Endothelial cell (in vitro differentiated cells): ENCODE data around the gene NLGN1. TPM values are rescaled to one million over a fixed set of nuclear protein-coding genes. Genes with fewer than 3 reads are reported as not detected.

Experiments
- DNase-seq: peaks from one replicate; pipeline ENCODE4 v3.0.0; 2021; ENCODE audit warnings: low spot score
- H3K27ac Mint-ChIP-seq: one replicate; pipeline ENCODE4 v1.8.0; 2021; ENCODE audit warnings: mixed read lengths, inconsistent platforms; ENCODE audit not compliant: unreplicated experiment
- H3K27me3 Mint-ChIP-seq: one replicate; pipeline ENCODE4 v1.8.0; 2021; ENCODE audit warnings: mild to moderate bottlenecking, moderate library complexity, mixed read lengths, inconsistent platforms; ENCODE audit not compliant: unreplicated experiment
- H3K36me3 Mint-ChIP-seq: one replicate; pipeline ENCODE4 v1.8.0; 2021; ENCODE audit warnings: mild to moderate bottlenecking, low read depth, mixed read lengths, inconsistent platforms; ENCODE audit not compliant: unreplicated experiment
- H3K4me1 Mint-ChIP-seq: one replicate; pipeline ENCODE4 v1.8.0; 2021; ENCODE audit warnings: mild to moderate bottlenecking, mixed read lengths, inconsistent platforms; ENCODE audit not compliant: unreplicated experiment
- H3K4me3 Mint-ChIP-seq: one replicate; pipeline ENCODE4 v1.8.0; 2021; ENCODE audit warnings: mild to moderate bottlenecking, mixed read lengths, inconsistent platforms; ENCODE audit not compliant: unreplicated experiment
- H3K9me3 Mint-ChIP-seq: one replicate; pipeline ENCODE4 v1.8.0; 2021; ENCODE audit warnings: mixed read lengths, inconsistent platforms; ENCODE audit not compliant: unreplicated experiment
- total RNA-seq: library from RNA; stranded (reverse); fragmentation: NEBNext Ultra II Directional; extraction: Animal tissue kit (Norgen Biotek cat#: 25700); gene quantifications from one replicate; pipeline ENCODE4 v1.2.1, GENCODE V29; 2021; ENCODE audit not compliant: unreplicated experiment
- TF ChIP-seq, protein P1 (sequence below): fragments of 200-600 bp; sonication (generic); IDR thresholded peaks from one replicate; pipeline ENCODE4 v1.5.0; 2021; ENCODE audit warnings: antibody characterized with exemption; ENCODE audit not compliant: unreplicated experiment

The NLGN1 gene
- total RNA-seq, 1 donor from 2014 or later, result 27.6 TPM

DNA sequence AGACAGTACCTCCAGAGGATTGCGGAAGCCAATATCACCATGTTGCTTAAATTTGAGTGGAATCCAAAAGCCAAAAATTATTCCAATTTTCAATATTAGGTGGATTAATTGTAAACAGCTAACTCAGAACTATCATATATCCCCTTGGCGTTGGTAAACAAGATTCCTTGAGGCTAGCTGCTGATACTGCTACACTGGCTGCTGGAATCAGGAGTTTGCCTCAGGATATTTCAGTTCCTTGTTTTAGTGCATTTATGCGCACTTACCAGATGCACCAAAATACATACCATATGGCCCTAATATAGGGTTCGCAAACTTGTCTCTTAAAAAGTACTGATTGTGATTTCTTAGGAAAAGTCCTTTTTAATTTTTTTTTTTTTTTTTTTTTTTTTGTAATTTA, 856.4 kb downstream of the NLGN1 start:
- TF ChIP-seq, protein P1, sequence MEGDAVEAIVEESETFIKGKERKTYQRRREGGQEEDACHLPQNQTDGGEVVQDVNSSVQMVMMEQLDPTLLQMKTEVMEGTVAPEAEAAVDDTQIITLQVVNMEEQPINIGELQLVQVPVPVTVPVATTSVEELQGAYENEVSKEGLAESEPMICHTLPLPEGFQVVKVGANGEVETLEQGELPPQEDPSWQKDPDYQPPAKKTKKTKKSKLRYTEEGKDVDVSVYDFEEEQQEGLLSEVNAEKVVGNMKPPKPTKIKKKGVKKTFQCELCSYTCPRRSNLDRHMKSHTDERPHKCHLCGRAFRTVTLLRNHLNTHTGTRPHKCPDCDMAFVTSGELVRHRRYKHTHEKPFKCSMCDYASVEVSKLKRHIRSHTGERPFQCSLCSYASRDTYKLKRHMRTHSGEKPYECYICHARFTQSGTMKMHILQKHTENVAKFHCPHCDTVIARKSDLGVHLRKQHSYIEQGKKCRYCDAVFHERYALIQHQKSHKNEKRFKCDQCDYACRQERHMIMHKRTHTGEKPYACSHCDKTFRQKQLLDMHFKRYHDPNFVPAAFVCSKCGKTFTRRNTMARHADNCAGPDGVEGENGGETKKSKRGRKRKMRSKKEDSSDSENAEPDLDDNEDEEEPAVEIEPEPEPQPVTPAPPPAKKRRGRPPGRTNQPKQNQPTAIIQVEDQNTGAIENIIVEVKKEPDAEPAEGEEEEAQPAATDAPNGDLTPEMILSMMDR, result no peak
- no peaks in the 10 kb centered on the region for H3K27me3 Mint-ChIP-seq
- no peaks in the 10 kb centered on the region for H3K36me3 Mint-ChIP-seq
- H3K27ac Mint-ChIP-seq, result no peak overlapping the region
- H3K4me3 Mint-ChIP-seq, result no peak overlapping the region
- DNase-seq, result no peak
- no peaks in the 10 kb centered on the region for H3K9me3 Mint-ChIP-seq
- peaks cover 4% of the 10 kb centered on the region for H3K4me1 Mint-ChIP-seq

DNA sequence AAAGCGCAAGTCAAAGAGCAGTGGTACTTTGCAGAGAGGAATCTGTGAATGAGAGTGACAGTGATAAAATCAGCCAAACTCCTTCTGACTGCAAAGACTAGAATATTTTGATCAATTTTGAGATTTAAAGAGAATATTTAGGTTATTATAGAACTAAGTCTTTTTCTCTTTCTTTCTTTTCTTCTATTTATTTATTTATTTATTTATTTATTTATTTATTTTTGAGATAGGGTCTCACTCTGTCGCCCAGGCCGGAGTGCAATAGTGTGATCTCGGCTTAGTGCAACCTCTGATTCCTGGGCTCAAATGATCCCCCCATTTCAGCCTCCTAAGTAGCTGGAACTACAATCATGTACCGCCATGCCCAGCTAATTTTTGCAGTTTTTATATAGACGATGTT, 857.9 kb downstream of the NLGN1 start:
- H3K27me3 Mint-ChIP-seq, result no peaks in the 10 kb centered on the region
- no peak overlapping the region for H3K27ac Mint-ChIP-seq
- H3K4me1 Mint-ChIP-seq, result peaks cover 1% of the 10 kb centered on the region
- no peaks in the 10 kb centered on the region for H3K9me3 Mint-ChIP-seq
- H3K4me3 Mint-ChIP-seq, result no peak overlapping the region
- no peaks in the 10 kb centered on the region for H3K36me3 Mint-ChIP-seq
- TF ChIP-seq, protein P1, result no peak
- DNase-seq, result no peak

DNA sequence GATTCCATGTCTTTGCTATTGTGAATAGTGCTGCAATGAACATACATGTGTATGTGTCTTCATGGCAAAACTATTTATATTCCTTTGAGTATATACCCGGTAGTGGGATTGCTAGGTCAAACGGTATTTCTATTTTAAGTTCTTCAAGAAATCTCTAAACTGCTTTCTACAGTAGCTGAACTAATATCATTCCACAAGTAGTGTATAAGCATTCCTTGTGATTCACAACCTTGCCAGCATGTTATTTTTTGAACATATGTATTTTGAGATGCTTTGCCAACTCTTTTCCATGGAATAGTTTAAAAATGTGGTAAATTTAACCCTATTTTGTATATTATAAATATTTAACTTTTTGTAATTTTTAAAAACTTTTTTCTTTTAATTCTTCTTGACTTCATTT, 868.9 kb downstream of the NLGN1 start:
- no peaks in the 10 kb centered on the region for H3K36me3 Mint-ChIP-seq
- TF ChIP-seq, protein P1, result no peak
- H3K27ac Mint-ChIP-seq, result no peak overlapping the region
- no peaks in the 10 kb centered on the region for H3K9me3 Mint-ChIP-seq
- DNase-seq, result no peak
- H3K4me1 Mint-ChIP-seq, result peaks cover 3% of the 10 kb centered on the region
- H3K27me3 Mint-ChIP-seq, result no peaks in the 10 kb centered on the region
- H3K4me3 Mint-ChIP-seq, result no peak overlapping the region

DNA sequence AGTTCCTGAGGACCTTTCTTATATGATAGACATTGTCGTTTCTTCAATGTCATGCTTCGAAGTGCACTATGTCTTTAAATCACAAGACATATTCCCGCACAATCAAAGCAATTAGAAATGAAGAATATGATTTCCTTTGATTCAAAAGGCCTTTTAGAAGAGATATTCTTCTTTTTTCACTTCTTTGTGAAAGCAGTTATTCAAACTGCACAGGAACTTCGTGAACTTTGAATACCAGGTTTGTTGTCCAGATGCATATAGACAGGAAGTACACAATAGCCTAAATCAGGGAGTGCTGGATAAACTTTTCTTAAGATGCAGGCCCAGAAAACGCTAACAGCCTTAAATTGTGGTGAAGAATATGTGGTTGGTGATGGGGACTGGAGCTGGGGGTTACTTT, 870.5 kb downstream of the NLGN1 start:
- Mint-ChIP-seq H3K4me3 (no peak overlapping the region), H3K27ac (no peak overlapping the region)
- TF ChIP-seq, protein P1, result no peak

DNA sequence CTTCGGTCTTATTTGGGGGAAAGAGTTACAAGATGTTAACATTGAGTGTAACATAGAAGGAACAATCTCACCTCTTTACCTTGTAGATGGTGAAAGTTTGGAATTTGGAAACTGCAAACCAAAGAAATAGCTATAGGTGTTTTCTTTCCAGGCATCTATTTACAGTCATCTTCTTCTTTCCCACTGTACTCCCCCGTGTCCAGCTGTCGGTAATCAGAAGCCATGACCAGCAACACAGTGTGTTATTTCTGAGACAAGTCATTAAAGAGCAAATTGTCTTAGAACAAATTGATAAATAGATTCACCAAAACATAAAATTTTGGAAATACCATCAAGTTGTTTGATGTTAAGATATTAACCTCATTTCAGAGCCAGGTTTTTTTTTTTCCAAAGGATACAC, 871.0 kb downstream of the NLGN1 start:
- Mint-ChIP-seq H3K9me3 (no peaks in the 10 kb centered on the region), H3K27me3 (no peaks in the 10 kb centered on the region), H3K4me1 (peaks cover 3% of the 10 kb centered on the region), H3K36me3 (no peaks in the 10 kb centered on the region), H3K4me3 (no peak overlapping the region), H3K27ac (no peak overlapping the region)
- TF ChIP-seq, protein P1, result no peak
- DNase-seq, result no peak

More for the DNA sequence above, 870.5 kb downstream of the NLGN1 start:
- no peaks in the 10 kb centered on the region for H3K36me3 Mint-ChIP-seq
- H3K27me3 Mint-ChIP-seq, result no peaks in the 10 kb centered on the region
- no peaks in the 10 kb centered on the region for H3K9me3 Mint-ChIP-seq
- H3K4me1 Mint-ChIP-seq, result peaks cover 3% of the 10 kb centered on the region
- DNase-seq, result no peak
